Kidney (tissue), 14 donors: Measurements from ENCODE around the gene CARS1. TPM values are rescaled to one million over a fixed set of nuclear protein-coding genes. Genes with fewer than 3 reads are reported as not detected.

Experiments used
- DNase-seq, 5 donors: peaks; one replicate each; pipeline ENCODE4 v3.0.0-alpha.2; 2013 to 2020
- FAIRE-seq: peaks from 2 replicates; lab custom pipeline; 2012; peaks lifted over from hg19 to GRCh38; lab: Jason Lieb, UNC
- H3K27ac ChIP-seq, 2 donors: one replicate each; pipeline ENCODE4 v1.7.0; 2013; ENCODE audit warnings: low read depth in 2 of 2, low read length in 2 of 2, inconsistent platforms in 1 of 2
- H3K27me3 ChIP-seq: one replicate; pipeline ENCODE4 v1.7.1; 2013; ENCODE audit warnings: low read length, inconsistent platforms; ENCODE audit not compliant: control insufficient read depth, insufficient read depth
- H3K36me3 ChIP-seq, 3 donors: one replicate each; pipeline versions ENCODE4 v1.7.0 to v1.7.1; 2013; ENCODE audit warnings: low read length in 3 of 3, control low read depth in 1 of 3, inconsistent platforms in 1 of 3; ENCODE audit not compliant: insufficient read depth in 3 of 3, control insufficient read depth in 2 of 3
- H3K4me1 ChIP-seq, 3 donors: one replicate each; pipeline versions ENCODE4 v1.7.0 to v1.7.1; 2013; ENCODE audit warnings: low read length in 3 of 3, inconsistent platforms in 1 of 3, low read depth in 1 of 3; ENCODE audit not compliant: control insufficient read depth in 2 of 3, insufficient read depth in 2 of 3
- H3K4me3 ChIP-seq, 3 donors: one replicate each; pipeline versions ENCODE4 v1.7.0 to v1.8.1; 2013; ENCODE audit warnings: low read length in 3 of 3, control low read depth in 1 of 3, inconsistent platforms in 1 of 3
- H3K9ac ChIP-seq, 3 donors: one replicate each; pipeline versions ENCODE4 v1.7.0 to v1.7.1; 2013; ENCODE audit warnings: low read length in 3 of 3, control low read depth in 1 of 3, inconsistent platforms in 1 of 3
- H3K9me3 ChIP-seq, 3 donors: one replicate each; pipeline versions ENCODE4 v1.7.0 to v1.7.1; 2013; ENCODE audit warnings: low read length in 3 of 3, control low read depth in 1 of 3, inconsistent platforms in 1 of 3; ENCODE audit not compliant: control insufficient read depth in 2 of 3, insufficient read depth in 1 of 3
- intact Hi-C: fragments of 100-400 bp; cut with DNase I; formaldehyde crosslinking; loops from one replicate; pipeline ENCODE4 v1.11.1; 2022
- polyA plus RNA-seq: library from polyadenylated mRNA; stranded (reverse); fragments of 350-450 nt; fragmentation: Illumina TruSeq; extraction: RNeasy Lipid Tissue Mini Kit (QIAGEN cat#74804); gene quantifications from one replicate; pipeline ENCODE4 v1.2.3, GENCODE V29; 2014; ENCODE audit warnings: low read depth, low replicate concordance; ENCODE audit not compliant: insufficient read depth
- total RNA-seq: library from RNA; stranded (reverse); fragmentation: NEBNext Ultra II Directional; extraction: Animal tissue kit (Norgen Biotek cat#: 25700); gene quantifications from one replicate; pipeline ENCODE4 v1.2.1, GENCODE V29; 2021
- TF ChIP-seq, protein P1 (sequence below): IDR thresholded peaks from 3 replicates; pipeline ENCODE4 v1.5.1; 2012; ENCODE audit warnings: mild to moderate bottlenecking, moderate library complexity, borderline replicate concordance; ENCODE audit not compliant: insufficient read depth; ENCODE audit errors: extremely low read depth
- donor health status: control.
- donor health status: control.
- donor health status: control.
- donor health status: control.
- donor health status: control.
- donor health status: DM: yes; HTN: yes; CAD: no.
- donor health status: Normal renal cell carcinoma (clear cell type).

CARS1 gene
- total and polyA plus RNA-seq, 2 donors from 2014 or later = 26.5 to 49.5 TPM

DNA sequence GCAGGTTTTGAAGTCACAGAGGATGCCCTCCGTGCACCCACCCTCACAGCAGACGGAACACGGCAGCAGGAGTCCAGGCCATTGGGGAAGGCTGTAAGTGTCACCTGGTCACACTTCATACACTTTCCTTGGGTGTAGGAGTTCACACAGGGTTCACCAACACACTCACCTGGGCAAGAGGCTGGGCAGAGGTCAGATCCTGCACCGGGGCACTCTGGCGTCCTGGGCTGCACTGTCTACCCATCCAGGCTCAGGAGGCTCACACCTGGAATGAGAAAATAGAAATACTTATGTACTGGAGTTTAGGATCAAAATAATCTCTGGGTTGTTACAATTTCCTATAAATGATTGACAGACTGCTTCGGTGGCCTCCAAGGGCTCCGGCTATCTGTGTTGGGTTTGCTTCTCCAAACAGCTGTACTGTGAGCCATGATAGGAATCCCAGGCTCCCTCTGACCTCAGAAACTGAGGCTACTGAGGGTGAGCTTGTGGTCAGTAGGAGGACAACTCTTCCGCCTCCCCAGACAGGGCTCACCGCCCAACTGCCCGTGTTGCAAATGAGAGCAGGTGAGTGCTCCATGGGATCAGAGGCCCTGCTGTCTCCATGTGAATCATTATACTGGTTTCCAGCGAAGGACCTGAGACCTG lies 20.1 kb upstream of the CARS1 start:
- DNase-seq = peak in 2 of 5 donors; percentile 11 to 41
- intact Hi-C loops = no loop called here
- TF ChIP-seq, protein P1, sequence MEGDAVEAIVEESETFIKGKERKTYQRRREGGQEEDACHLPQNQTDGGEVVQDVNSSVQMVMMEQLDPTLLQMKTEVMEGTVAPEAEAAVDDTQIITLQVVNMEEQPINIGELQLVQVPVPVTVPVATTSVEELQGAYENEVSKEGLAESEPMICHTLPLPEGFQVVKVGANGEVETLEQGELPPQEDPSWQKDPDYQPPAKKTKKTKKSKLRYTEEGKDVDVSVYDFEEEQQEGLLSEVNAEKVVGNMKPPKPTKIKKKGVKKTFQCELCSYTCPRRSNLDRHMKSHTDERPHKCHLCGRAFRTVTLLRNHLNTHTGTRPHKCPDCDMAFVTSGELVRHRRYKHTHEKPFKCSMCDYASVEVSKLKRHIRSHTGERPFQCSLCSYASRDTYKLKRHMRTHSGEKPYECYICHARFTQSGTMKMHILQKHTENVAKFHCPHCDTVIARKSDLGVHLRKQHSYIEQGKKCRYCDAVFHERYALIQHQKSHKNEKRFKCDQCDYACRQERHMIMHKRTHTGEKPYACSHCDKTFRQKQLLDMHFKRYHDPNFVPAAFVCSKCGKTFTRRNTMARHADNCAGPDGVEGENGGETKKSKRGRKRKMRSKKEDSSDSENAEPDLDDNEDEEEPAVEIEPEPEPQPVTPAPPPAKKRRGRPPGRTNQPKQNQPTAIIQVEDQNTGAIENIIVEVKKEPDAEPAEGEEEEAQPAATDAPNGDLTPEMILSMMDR = no peak
- FAIRE-seq = no peak
- no peak overlapping the region for H3K9ac ChIP-seq
- H3K27me3 ChIP-seq = no peaks in the 10 kb centered on the region
- no peaks in the 10 kb centered on the region for H3K4me1 ChIP-seq
- H3K4me3 ChIP-seq = no peak overlapping the region
- no peak overlapping the region for H3K27ac ChIP-seq
- H3K36me3 ChIP-seq = no peaks in the 10 kb centered on the region
- H3K9me3 ChIP-seq = no peaks in the 10 kb centered on the region

DNA sequence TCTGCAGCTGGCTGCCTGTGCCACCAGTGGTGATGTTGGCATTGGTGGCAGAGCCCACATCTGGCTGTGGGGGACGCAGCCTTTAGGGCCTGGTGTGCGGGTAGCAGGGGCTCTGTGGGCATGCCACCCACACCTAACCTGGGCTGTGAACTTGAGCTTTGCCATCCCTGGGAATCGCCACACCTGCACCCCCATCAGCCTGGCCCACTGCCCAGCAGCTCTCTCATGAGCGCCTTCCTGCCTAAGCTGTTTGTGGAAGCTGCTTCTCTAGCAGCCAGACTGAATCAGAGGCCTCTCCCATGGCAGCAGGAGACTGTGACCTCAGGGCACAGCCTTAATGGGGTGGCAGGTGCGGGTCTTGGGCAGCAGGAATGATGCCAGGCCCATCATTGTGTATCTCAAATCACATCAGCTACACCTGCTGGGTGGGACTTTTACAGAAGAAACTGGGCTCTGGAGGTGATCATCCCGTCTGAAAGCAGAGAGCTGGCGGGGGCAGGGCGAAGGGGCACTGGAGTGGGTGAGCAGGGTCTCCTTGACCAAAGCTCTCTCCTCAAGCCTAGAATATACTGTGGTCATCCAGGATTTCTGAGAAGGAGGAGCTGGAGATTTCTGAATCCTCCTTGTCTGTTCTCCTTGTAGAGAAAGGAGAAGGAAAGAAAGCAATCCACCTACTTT lies 17.8 kb upstream of the CARS1 start:
- H3K36me3 ChIP-seq = no peaks in the 10 kb centered on the region
- H3K4me3 ChIP-seq = no peak overlapping the region
- H3K4me1 ChIP-seq = no peaks in the 10 kb centered on the region
- H3K27me3 ChIP-seq = no peaks in the 10 kb centered on the region
- no peak for FAIRE-seq
- intact Hi-C loops = no loop called here
- TF ChIP-seq, protein P1 = no peak
- H3K9ac ChIP-seq = no peak overlapping the region
- no peak overlapping the region for H3K27ac ChIP-seq
- H3K9me3 ChIP-seq = no peaks in the 10 kb centered on the region
- peak in 1 of 5 donors; percentile 80 for DNase-seq

- no peak for FAIRE-seq
- no peaks in the 10 kb centered on the region for H3K36me3 ChIP-seq
- intact Hi-C loops = no loop called here
- H3K27me3 ChIP-seq = no peaks in the 10 kb centered on the region
- DNase-seq = peak in 2 of 5 donors; percentile 50 to 56
- no peaks in the 10 kb centered on the region for H3K4me1 ChIP-seq
- H3K9me3 ChIP-seq = no peaks in the 10 kb centered on the region
- H3K4me3 ChIP-seq = no peak overlapping the region
- no peak overlapping the region for H3K9ac ChIP-seq
- no peak overlapping the region for H3K27ac ChIP-seq
- TF ChIP-seq, protein P1 = no peak
These were observed 15.8 kb upstream of the CARS1 start for GRCh38 chr11:3073029-3073435.
